PC-9 (cell line): ENCODE data around the gene TAF6. TPM values are rescaled to one million over a fixed set of nuclear protein-coding genes. Genes with fewer than 3 reads are reported as not detected.
A peak's percentile ranks its signal among the peaks of the same experiment; 100 is the strongest.

Experiments
- BruUV-seq: library from RNA; stranded (reverse); fragments of 400-500 nt; replicated peaks from 2 replicates; lab custom pipeline; 2021; lab: Mats Ljungman, UMichigan
- CTCF ChIA-PET: fragments of 300-600 bp; sonication (Branson Sonifier 250); formaldehyde crosslinking; loops from one replicate; lab custom pipeline; 2022; ENCODE audit warnings: antibody characterized with exemption; lab: Charles Lee
- POLR2A ChIA-PET: fragments of 300-600 bp; sonication (Branson Sonifier 250); formaldehyde crosslinking; loops from one replicate; lab custom pipeline; 2022; ENCODE audit warnings: antibody characterized with exemption; ENCODE audit not compliant: unreplicated experiment; lab: Charles Lee
- DNase-seq, 2 experiments: peaks; one replicate each; pipeline versions ENCODE4 v3.0.0 to v3.0.0-alpha.2; 2015 to 2022; ENCODE audit warnings: mixed read lengths in 1 of 2
- H2AFZ ChIP-seq: fragments of 200-600 bp; sonication (generic); 2 replicates; pipeline ENCODE4 v1.8.1; 2017; ENCODE audit warnings: antibody characterized with exemption
- H3F3A ChIP-seq: fragments of 200-600 bp; sonication (generic); 2 replicates; pipeline ENCODE4 v1.8.1; 2017; ENCODE audit warnings: antibody characterized with exemption, mild to moderate bottlenecking, low read depth; ENCODE audit not compliant: insufficient read depth
- H3K27ac ChIP-seq: fragments of 200-600 bp; sonication (generic); 2 replicates; pipeline ENCODE4 v1.6.1; 2016; ENCODE audit warnings: mixed run types
- H3K27me3 ChIP-seq: fragments of 200-600 bp; sonication (generic); 2 replicates; pipeline ENCODE4 v1.6.1; 2016; ENCODE audit warnings: low read depth, mixed run types; ENCODE audit not compliant: insufficient read depth
- H3K36me3 ChIP-seq: fragments of 200-600 bp; sonication (generic); 2 replicates; pipeline ENCODE4 v1.6.1; 2016; ENCODE audit warnings: low read depth, mixed run types
- H3K4me1 ChIP-seq: fragments of 200-600 bp; sonication (generic); replicated peaks from 2 replicates; pipeline ENCODE4 v1.6.1; 2016; ENCODE audit warnings: mixed run types; ENCODE audit not compliant: insufficient read depth
- H3K4me2 ChIP-seq: fragments of 200-600 bp; sonication (generic); 2 replicates; pipeline ENCODE4 v1.6.1; 2017; ENCODE audit warnings: mixed run types
- H3K4me3 ChIP-seq: fragments of 200-600 bp; sonication (generic); 2 replicates; pipeline ENCODE4 v1.6.1; 2016; ENCODE audit warnings: mixed run types
- H3K79me2 ChIP-seq: fragments of 200-600 bp; sonication (generic); 2 replicates; pipeline ENCODE4 v1.6.1; 2017; ENCODE audit warnings: low read depth, mixed run types
- H3K9me2 ChIP-seq: fragments of 200-600 bp; sonication (generic); 2 replicates; pipeline ENCODE4 v1.8.1; 2017; ENCODE audit warnings: mild to moderate bottlenecking; ENCODE audit not compliant: insufficient read depth
- H3K9me3 ChIP-seq: fragments of 200-600 bp; sonication (generic); 2 replicates; pipeline ENCODE4 v1.8.1; 2016; ENCODE audit warnings: low read depth; ENCODE audit not compliant: insufficient read depth
- H4K20me1 ChIP-seq: fragments of 200-600 bp; sonication (generic); 2 replicates; pipeline ENCODE4 v1.8.1; 2017; ENCODE audit not compliant: insufficient read depth
- CTCF ChIP-seq: fragments of 200-600 bp; sonication (generic); conservative IDR thresholded peaks from 2 replicates; pipeline ENCODE4 v1.6.1; 2017; ENCODE audit warnings: mixed run types, antibody characterized with exemption, mild to moderate bottlenecking, moderate library complexity
- EZH2 ChIP-seq: fragments of 200-600 bp; sonication (generic); IDR thresholded peaks from 2 replicates; pipeline ENCODE4 v1.8.0; 2017; ENCODE audit warnings: antibody characterized with exemption, low read depth
- intact Hi-C: fragments of 100-400 bp; cut with micrococcal nuclease; formaldehyde crosslinking; loops from one replicate; pipeline ENCODE4 v1.10.0; 2022; ENCODE audit not compliant: unreplicated experiment
- total RNA-seq: library from RNA; stranded (reverse); gene quantifications from 2 replicates; pipeline ENCODE4 v1.2.3, GENCODE V29; 2021

The TAF6 gene
- total RNA-seq, 1 experiment from 2014 or later: 91.4 TPM

DNA sequence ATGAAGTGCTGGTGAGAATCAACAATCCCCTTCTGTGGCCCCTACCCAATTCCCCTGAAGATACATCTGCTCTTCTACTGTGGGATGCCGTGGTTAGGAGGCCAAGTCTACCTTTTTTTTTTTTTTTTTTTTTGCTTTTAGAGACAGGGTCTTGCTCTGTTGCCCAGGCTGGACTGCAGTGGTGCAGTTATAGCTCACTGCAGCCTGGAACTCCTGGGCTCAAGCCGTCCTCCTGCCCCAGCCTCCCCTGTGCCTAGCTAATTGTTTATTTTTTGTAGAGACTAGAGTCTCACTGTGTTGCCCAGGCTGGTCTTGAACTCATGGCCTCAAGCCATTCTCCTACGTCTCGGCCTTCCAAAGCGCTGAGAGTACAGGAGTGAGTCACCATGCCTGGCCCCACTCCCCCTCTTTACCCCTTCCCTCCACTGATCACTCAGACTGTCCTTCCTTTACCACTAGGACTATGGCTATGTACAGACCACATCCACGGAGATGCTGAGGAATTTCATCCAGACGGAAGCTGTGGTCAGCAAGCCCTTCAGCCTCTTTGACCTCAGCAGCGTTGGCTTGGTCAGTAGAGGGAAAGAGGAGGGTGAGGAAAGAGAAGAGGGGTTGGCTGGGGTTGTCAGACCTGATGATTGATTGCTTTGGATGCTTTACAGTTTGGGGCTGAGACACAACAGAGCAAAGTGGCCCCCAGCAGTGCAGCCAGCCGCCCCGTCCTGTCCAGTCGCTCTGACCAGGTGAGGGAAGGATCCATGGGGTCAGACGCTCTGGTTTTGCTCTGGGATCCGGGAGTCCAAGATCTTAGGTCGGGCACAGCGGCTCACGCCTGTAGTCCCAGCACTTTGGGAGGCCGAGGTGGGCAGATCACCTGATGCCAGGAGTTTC is 16.0 kb downstream of the TAF6 start:
- Histone ChIP-seq H3F3A (peaks cover 33% of the 10 kb centered on the region), H3K4me1 (peaks cover 19% of the 10 kb centered on the region), H3K27me3 (no peaks in the 10 kb centered on the region), H3K4me2 (peak overlapping the region; percentile 87), H3K79me2 (peaks cover 31% of the 10 kb centered on the region), H3K27ac (no peak overlapping the region), H3K36me3 (peaks cover 22% of the 10 kb centered on the region), H3K9me3 (no peaks in the 10 kb centered on the region), H3K4me3 (peak overlapping the region; percentile 99; the same call in 1 of the 2 replicates), H3K9me2 (no peaks in the 10 kb centered on the region), H2AFZ (no peak overlapping the region), H4K20me1 (no peaks in the 10 kb centered on the region; the same call in 1 of the 2 replicates)
- intact Hi-C loops: no loop called here
- TF ChIP-seq CTCF (no peak), EZH2 (no peak)
- CTCF ChIA-PET: interaction anchor here (0.6 kb wide), 2 partner anchors 8 to 22 kb away, joined by 6 read pairs; no protein-coding TSS in a partner anchor
- no TSS peak for BruUV-seq
- DNase-seq: no peak
- POLR2A ChIA-PET: interaction anchor here (0.6 kb wide), 1 partner anchor 21 kb away, joined by 6 read pairs; no protein-coding TSS in a partner anchor

- TSS peak; percentile 32 for BruUV-seq
- H3K27me3 ChIP-seq: no peaks in the 10 kb centered on the region
- H3K9me3 ChIP-seq: no peaks in the 10 kb centered on the region
- ChIA-PET CTCF (interaction anchor here (0.6 to 1.8 kb wide), 4 partner anchors 19 to 280 kb away, joined by 3 to 12 read pairs (median 4); no protein-coding TSS in a partner anchor), POLR2A (interaction anchor here (0.5 to 1.2 kb wide), 8 partner anchors 19 to 961 kb away, joined by 3 to 24 read pairs (median 6); partner anchors contain the start of gene ZCWPW1)
- peak within 1 kb of the TSS; percentile 99 for H3K4me3 ChIP-seq
- H3K4me1 ChIP-seq: peaks cover 19% of the 10 kb centered on the region
- peaks cover 35% of the 10 kb centered on the region for H3K36me3 ChIP-seq
- no peaks in the 10 kb centered on the region for H3K9me2 ChIP-seq
- intact Hi-C loops: loop anchor here (1.0 to 2.0 kb wide), 4 partner anchors 18 to 328 kb away; partner anchors contain the start of genes CNPY4, MBLAC1, MEPCE and TAF6
- peak; percentile 96 to 100 for DNase-seq
- peak within 1 kb of the TSS; percentile 94 for H3K4me2 ChIP-seq
- no peak for TF ChIP-seq CTCF
- H4K20me1 ChIP-seq: peaks cover 1% of the 10 kb centered on the region; the same call in 1 of the 2 replicates
- peak within 1 kb of the TSS; percentile 85 for H3K27ac ChIP-seq
- peaks cover 48% of the 10 kb centered on the region for H3K79me2 ChIP-seq
- peaks cover 52% of the 10 kb centered on the region for H3F3A ChIP-seq
- H2AFZ ChIP-seq: peak within 1 kb of the TSS; percentile 88
Measured at GRCh38 chr7:100101016-100101862, 17.9 kb downstream of the TAF6 start, which contains the start of the genes AP4M1 and MCM7. Gene AP4M1 (plus strand): TSS chr7:100101643. CDS start chr7:100101715, 72 bp downstream. Gene MCM7 (minus strand): TSS chr7:100101397. CDS start chr7:100101294, 103 bp downstream.
